GM23248 (cell line): ENCODE results near the gene EEF2K.

ENCODE experiments used
- EZH2 ChIP-seq: fragments of 200-600 bp; sonication (generic); IDR thresholded peaks from 2 replicates; pipeline ENCODE4 v1.6.1; 2018; ENCODE audit warnings: antibody characterized with exemption, mild to moderate bottlenecking; ENCODE audit not compliant: insufficient read depth, poor library complexity, severe bottlenecking
- EZH2phosphoT487 ChIP-seq: fragments of 200-600 bp; sonication (generic); IDR thresholded peaks from 2 replicates; pipeline ENCODE4 v1.6.1; 2018; ENCODE audit warnings: antibody characterized with exemption, moderate library complexity, mild to moderate bottlenecking, low read depth; ENCODE audit not compliant: insufficient read depth

DNA sequence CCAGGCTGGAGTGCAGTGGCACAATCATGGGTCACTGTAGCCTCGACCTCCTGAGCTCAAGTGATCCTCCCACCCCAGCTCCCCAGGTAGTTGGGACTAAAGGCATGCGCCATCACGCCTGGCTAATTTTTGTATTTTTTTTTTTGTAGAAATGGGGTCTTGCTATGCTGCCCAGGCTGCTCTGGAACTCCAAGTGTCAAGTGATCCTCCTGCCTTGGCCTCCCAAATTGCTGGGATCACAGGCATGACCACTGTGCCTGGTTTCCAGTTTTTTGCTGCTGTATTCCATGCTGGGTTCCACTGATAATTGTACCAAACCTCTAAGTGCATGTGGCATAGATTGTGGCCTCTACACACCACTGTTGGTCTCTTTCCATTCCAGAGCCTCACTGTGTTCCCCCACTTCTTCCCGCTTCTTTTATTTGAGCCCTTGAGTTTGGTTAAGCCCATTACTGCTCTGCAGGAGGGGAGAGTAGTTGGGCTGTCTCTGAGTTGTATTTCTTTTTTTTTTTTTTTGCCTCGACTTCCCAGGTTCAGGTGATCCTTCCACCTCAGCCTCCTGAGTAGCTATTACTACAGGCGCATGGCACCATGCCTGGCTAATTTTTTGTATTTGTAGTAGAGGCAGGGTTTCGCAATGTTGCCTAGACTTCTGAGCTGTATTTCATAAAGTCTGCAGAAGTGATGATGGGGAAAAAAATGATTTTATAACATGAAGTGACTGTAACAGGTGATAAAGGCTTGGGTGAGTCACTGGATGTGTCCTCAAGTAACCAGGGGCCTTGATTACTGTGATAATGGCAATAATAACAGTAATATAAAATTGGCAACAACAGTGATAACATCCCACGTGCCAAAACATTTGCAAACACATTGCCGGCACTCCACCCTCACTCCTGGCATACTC is 30.0 kb downstream of the EEF2K start:
- TF ChIP-seq EZH2 = no peak
- no peak for TF ChIP-seq EZH2phosphoT487
